ENCODE measurements around the gene LGALS3.

The LGALS3 gene

GRCh38 chr14:55153951-55154350 lies 24.9 kb downstream of the LGALS3 start:
- no peak overlapping the region for H3K4me3 ChIP-seq (ENCODE audit: insufficient read depth, low read length, poor library complexity, severe bottlenecking)
- no peak overlapping the region for H3K4me2 ChIP-seq (ENCODE audit: low read depth, low read length, poor library complexity, severe bottlenecking)
- peaks cover 57% of the 10 kb centered on the region for H3K36me3 ChIP-seq (ENCODE audit: low read length)
- no peaks in the 10 kb centered on the region for H3K27me3 ChIP-seq (ENCODE audit: low read length)
- peaks cover 4% of the 10 kb centered on the region; the same call in 1 of the 2 replicates for H3F3A ChIP-seq (ENCODE audit: insufficient read depth)
- no peak overlapping the region for H2AFZ ChIP-seq (ENCODE audit: low read depth, low read length, severe bottlenecking)
- H3K9me2 ChIP-seq (replicated peaks; ENCODE audit: insufficient read depth, low read length): no peaks in the 10 kb centered on the region
- no peak for TF ChIP-seq EZH2phosphoT487 (conservative IDR thresholded peaks at IDR 0.05; ENCODE audit: low read length)
- no peak for TF ChIP-seq CTCF (IDR thresholded peaks at IDR 0.05; ENCODE audit: insufficient read depth, low read length, poor library complexity, severe bottlenecking)
- no peaks in the 10 kb centered on the region for H3K79me2 ChIP-seq (ENCODE audit: insufficient read depth, low read length)
- no peak overlapping the region for H3K27ac ChIP-seq (ENCODE audit: low read depth, low read length)
- H3K9ac ChIP-seq (ENCODE audit: low read length): no peak overlapping the region
- H4K20me1 ChIP-seq (ENCODE audit: low read depth, low read length): no peaks in the 10 kb centered on the region
- H3K9me3 ChIP-seq (ENCODE audit: insufficient read depth, low read length): no peaks in the 10 kb centered on the region

GRCh38 chr14:55157080-55157479 lies 28.0 kb downstream of the LGALS3 start:
- H4K20me1 ChIP-seq (ENCODE audit: low read depth, low read length): no peaks in the 10 kb centered on the region
- H3K4me3 ChIP-seq (ENCODE audit: insufficient read depth, low read length, poor library complexity, severe bottlenecking): no peak overlapping the region
- H3K4me2 ChIP-seq (ENCODE audit: low read depth, low read length, poor library complexity, severe bottlenecking): no peak overlapping the region
- TF ChIP-seq EZH2phosphoT487 (conservative IDR thresholded peaks at IDR 0.05; ENCODE audit: low read length) (no peak), CTCF (IDR thresholded peaks at IDR 0.05; ENCODE audit: insufficient read depth, low read length, poor library complexity, severe bottlenecking) (no peak)
- H3K9me2 ChIP-seq (replicated peaks; ENCODE audit: insufficient read depth, low read length): no peaks in the 10 kb centered on the region
- no peaks in the 10 kb centered on the region for H3K79me2 ChIP-seq (ENCODE audit: insufficient read depth, low read length)
- H3K9ac ChIP-seq (ENCODE audit: low read length): no peak overlapping the region
- H2AFZ ChIP-seq (ENCODE audit: low read depth, low read length, severe bottlenecking): no peak overlapping the region
- no peaks in the 10 kb centered on the region for H3K9me3 ChIP-seq (ENCODE audit: insufficient read depth, low read length)
- no peak overlapping the region for H3K27ac ChIP-seq (ENCODE audit: low read depth, low read length)
- H3K36me3 ChIP-seq (ENCODE audit: low read length): peaks cover 44% of the 10 kb centered on the region
- H3F3A ChIP-seq (ENCODE audit: insufficient read depth): 0 out of 2 replicates have a peak, but pooled peaks cover 1% of the 10 kb centered on the region
- H3K27me3 ChIP-seq (ENCODE audit: low read length): no peaks in the 10 kb centered on the region

- Histone ChIP-seq H3K27me3 (ENCODE audit: low read length) (no peaks in the 10 kb centered on the region), H3K9ac (ENCODE audit: low read length) (no peak overlapping the region), H3F3A (ENCODE audit: insufficient read depth) (peaks cover 2% of the 10 kb centered on the region; the same call in 1 of the 2 replicates), H3K27ac (ENCODE audit: low read depth, low read length) (no peak overlapping the region), H3K9me3 (ENCODE audit: insufficient read depth, low read length) (no peaks in the 10 kb centered on the region), H3K9me2 (replicated peaks; ENCODE audit: insufficient read depth, low read length) (no peaks in the 10 kb centered on the region), H3K79me2 (ENCODE audit: insufficient read depth, low read length) (no peaks in the 10 kb centered on the region), H3K4me2 (ENCODE audit: low read depth, low read length, poor library complexity, severe bottlenecking) (no peak overlapping the region), H3K4me3 (ENCODE audit: insufficient read depth, low read length, poor library complexity, severe bottlenecking) (no peak overlapping the region), H2AFZ (ENCODE audit: low read depth, low read length, severe bottlenecking) (no peak overlapping the region), H3K36me3 (ENCODE audit: low read length) (peaks cover 45% of the 10 kb centered on the region), H4K20me1 (ENCODE audit: low read depth, low read length) (no peaks in the 10 kb centered on the region)
- TF ChIP-seq EZH2phosphoT487 (conservative IDR thresholded peaks at IDR 0.05; ENCODE audit: low read length) (no peak), CTCF (IDR thresholded peaks at IDR 0.05; ENCODE audit: insufficient read depth, low read length, poor library complexity, severe bottlenecking) (no peak)
Measured at GRCh38 chr14:55158412-55158811, 29.4 kb downstream of the LGALS3 start.

Measured in SU-DHL-6 (cell line).